ENCODE measurements around the gene CRLF2.
"Not testable (repeated sequence)": the region's sequence is repeated elsewhere in the genome, so short reads cannot be mapped to it uniquely, and the experiment has no call there.

DNA sequence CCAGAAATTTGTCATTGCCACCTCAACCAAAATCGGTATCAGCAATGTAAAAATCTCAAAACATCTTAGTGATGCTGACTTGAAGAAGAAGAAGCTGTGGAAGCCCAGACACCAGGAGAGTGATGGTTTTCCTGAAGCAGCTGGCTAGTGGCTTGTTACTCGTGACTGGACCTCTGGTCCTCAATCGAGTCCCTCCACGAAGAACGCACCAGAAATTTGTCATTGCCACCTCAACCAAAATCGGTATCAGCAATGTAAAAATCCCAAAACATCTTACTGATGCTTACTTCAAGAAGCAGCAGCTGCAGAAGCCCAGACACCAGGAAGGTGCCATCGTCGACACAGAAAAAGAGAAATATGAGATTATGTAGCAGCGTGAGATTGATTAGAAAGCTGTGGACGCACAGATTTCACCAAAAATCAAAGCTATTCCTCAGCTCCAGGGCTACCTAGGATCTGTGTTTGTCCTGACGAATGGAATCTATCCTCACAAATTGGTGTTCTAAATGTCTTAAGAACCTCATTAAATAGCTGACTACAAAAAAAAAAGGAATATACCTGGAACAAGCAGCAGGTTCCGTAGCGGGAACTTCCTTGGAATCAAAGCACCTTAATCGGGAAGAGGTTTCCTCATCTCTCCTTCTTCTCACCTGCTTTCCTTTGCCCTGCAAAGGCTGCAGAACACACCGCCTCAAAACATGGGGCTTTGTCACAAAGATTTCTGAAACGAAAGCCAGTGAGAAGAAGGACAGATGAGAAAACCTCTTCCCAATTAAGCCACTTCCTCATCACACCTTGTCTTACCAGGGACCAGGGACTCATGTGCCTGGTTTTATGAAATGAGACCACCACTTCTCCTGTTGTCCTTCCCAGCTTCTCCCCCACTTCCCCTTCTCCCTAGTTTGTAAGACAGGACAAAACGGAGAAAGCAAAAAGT lies 37.6 kb downstream of the CRLF2 start:
- not testable (repeated sequence) for TF ChIP-seq CTCF, POLR2A (IDR thresholded peaks at IDR 0.05)
